Thyroid gland (tissue), 4 donors: Measurements from ENCODE around the gene PRSS27. TPM values are rescaled to one million over a fixed set of nuclear protein-coding genes. Genes with fewer than 3 reads are reported as not detected.
"Not testable (repeated sequence)": the region's sequence is repeated elsewhere in the genome, so short reads cannot be mapped to it uniquely, and the experiment has no call there.

Experiments
- DNase-seq, 2 donors: peaks; one replicate each; pipeline ENCODE4 v3.0.0-alpha.2; 2019
- H3K27ac ChIP-seq, 3 donors: fragments of 200-600 bp; sonication (generic); 1 replicate in 2 of 3; 2 replicates in 1 of 3; pipeline ENCODE4 v1.5.1; 2016 to 2019; ENCODE audit warnings: mild to moderate bottlenecking in 1 of 3, moderate library complexity in 1 of 3
- H3K27me3 ChIP-seq: fragments of 200-600 bp; sonication (generic); one replicate; pipeline ENCODE4 v1.5.1; 2019
- H3K36me3 ChIP-seq, 2 donors: fragments of 200-600 bp; sonication (generic); one replicate each; pipeline ENCODE4 v1.5.1; 2016 to 2019
- H3K4me1 ChIP-seq, 2 donors: fragments of 200-600 bp; sonication (generic); one replicate each; pipeline ENCODE4 v1.5.1; 2017 to 2019
- H3K4me3 ChIP-seq, 3 donors: fragments of 200-600 bp; sonication (generic); replicated peaks in 1 of 3; 1 replicate in 2 of 3; 2 replicates in 1 of 3; pipeline ENCODE4 v1.5.1; 2016; ENCODE audit warnings: mild to moderate bottlenecking in 1 of 3
- H3K9me3 ChIP-seq: fragments of 200-600 bp; sonication (generic); one replicate; pipeline ENCODE4 v1.5.1; 2017
- POLR2A ChIP-seq, 2 donors: fragments of 450-650 bp; IDR thresholded peaks; one replicate each; pipeline ENCODE4 v1.6.1; 2017; ENCODE audit warnings: antibody characterized with exemption in 2 of 2, mild to moderate bottlenecking in 2 of 2, moderate library complexity in 1 of 2
- WGBS, 2 donors: methylation state at CpG; one replicate each; pipeline ENCODE4 v1.1.5; 2017; 5-methylcytosine and 5-hydroxymethylcytosine counted together
- intact Hi-C: fragments of 100-400 bp; cut with DNase I; formaldehyde crosslinking; loops from one replicate; pipeline ENCODE4 v1.15.1; 2023
- total RNA-seq, 4 donors: library from RNA; depleted of rRNA; stranded (reverse); fragments of >200 nt; gene quantifications; one replicate each; pipeline ENCODE4 v1.2.3, GENCODE V29; 2016
- TF ChIP-seq, protein P1 (sequence below), 6 experiments: fragments of 200-600 bp in 3 of 6; fragments of 450-650 bp in 3 of 6; sonication (generic) in 3 of 6; IDR thresholded peaks; one replicate each; pipeline ENCODE4 v1.5.1; 2016 to 2019; ENCODE audit warnings: antibody characterized with exemption in 6 of 6, mild to moderate bottlenecking in 2 of 6, inconsistent platforms in 1 of 6, moderate library complexity in 1 of 6

The PRSS27 gene
- total RNA-seq, 4 donors from 2014 or later, result 1.1 to 1.5 (median 1.1) TPM; not detected in 1

DNA sequence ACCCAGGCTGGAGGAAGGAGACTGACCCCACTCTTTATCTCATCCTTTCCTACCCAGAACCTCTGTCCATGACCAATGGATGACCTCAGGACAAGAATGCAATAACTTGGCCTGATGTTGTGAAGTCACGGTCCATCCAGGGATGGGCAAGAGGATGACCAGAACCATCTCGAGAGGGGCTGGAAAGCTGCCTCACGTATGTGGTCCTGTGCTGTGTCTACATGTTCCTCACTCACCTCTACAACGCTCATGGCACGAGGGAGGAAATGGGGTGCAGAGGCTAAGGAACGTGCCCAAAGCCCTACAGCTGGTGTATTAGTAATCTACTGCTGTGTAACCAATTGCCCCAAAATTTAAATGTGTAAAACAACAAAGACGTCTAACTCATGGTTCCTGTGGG lies 45.0 kb downstream of the PRSS27 start:
- WGBS, 2 donors, result 82 to 85% methylated on average over 7 of the region's 7 CpGs
- Histone ChIP-seq H3K4me1 (peaks cover 4 to 13% of the 10 kb centered on the region in 2 donors), H3K9me3 (no peaks in the 10 kb centered on the region), H3K27ac (no peak overlapping the region), H3K27me3 (no peaks in the 10 kb centered on the region), H3K36me3 (no peaks in the 10 kb centered on the region), H3K4me3 (no peak overlapping the region)
- DNase-seq, result no peak
- intact Hi-C loops, result no loop called here
- TF ChIP-seq POLR2A (IDR thresholded peaks at IDR 0.05), result no peak
- TF ChIP-seq, protein P1, sequence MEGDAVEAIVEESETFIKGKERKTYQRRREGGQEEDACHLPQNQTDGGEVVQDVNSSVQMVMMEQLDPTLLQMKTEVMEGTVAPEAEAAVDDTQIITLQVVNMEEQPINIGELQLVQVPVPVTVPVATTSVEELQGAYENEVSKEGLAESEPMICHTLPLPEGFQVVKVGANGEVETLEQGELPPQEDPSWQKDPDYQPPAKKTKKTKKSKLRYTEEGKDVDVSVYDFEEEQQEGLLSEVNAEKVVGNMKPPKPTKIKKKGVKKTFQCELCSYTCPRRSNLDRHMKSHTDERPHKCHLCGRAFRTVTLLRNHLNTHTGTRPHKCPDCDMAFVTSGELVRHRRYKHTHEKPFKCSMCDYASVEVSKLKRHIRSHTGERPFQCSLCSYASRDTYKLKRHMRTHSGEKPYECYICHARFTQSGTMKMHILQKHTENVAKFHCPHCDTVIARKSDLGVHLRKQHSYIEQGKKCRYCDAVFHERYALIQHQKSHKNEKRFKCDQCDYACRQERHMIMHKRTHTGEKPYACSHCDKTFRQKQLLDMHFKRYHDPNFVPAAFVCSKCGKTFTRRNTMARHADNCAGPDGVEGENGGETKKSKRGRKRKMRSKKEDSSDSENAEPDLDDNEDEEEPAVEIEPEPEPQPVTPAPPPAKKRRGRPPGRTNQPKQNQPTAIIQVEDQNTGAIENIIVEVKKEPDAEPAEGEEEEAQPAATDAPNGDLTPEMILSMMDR (IDR thresholded peaks at IDR 0.05), result no peak

DNA sequence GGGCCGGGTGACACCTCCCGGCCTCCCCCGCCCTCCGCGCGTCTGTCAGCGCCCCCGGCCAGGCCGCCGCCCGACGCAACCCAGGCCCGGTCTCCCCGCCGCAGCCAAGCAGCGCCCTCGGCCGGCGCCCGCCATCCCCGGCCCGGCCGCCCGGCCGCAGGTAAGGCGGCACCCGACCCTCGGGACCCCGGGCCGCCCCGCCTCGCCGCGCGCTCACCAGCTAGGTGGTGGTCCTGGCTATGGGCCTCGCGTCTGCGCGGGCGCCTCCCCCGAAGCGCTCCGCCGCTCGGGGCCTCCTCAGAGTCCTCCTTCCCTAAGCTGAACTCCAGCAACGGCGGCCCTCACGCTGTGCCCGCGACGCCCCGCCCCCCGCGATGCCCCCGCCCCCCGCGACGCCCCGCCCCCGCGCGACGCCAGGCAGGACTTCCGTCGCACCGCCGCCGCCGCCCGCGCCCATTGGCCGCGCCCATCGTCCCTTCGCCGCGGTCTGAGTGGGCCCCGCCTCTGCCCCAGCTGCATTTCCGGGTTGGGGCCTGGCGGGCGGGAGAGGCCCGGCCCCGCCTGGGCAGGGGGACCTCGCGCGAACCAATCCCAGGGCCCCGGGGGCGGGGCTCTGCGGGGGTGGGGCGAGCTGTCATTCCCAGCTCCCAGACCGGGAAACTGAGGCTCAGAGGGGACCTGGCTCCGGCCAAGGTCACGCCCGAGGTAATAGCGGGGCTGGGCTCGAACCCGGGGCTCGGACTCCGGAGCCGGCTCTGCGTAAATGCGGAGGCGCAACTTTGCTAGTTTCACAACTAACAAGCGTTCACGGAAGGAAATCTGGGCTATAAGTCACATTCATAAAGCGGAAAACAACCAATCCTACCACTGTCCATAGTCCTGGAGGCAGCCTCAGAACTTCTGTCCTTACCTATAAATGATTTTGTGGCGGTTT lies 46.7 kb downstream of the PRSS27 start:
- Histone ChIP-seq H3K4me3 (peak overlapping the region; percentile 14 to 45 (median 37)), H3K4me1 (peaks cover 8 to 17% of the 10 kb centered on the region in 2 donors), H3K36me3 (peaks cover 6 to 9% of the 10 kb centered on the region in 2 donors), H3K9me3 (no peaks in the 10 kb centered on the region), H3K27me3 (no peaks in the 10 kb centered on the region), H3K27ac (peak overlapping the region in 2 of 3 donors; percentile 19 to 45)
- WGBS, 2 donors, result 1 to 2% methylated on average over 17 of the region's 107 CpGs
- peak; percentile 13 to 85 for TF ChIP-seq POLR2A (IDR thresholded peaks at IDR 0.05)
- TF ChIP-seq, protein P1 (IDR thresholded peaks at IDR 0.05), result no peak
- DNase-seq, result peak; percentile 96
- intact Hi-C loops, result no loop called here

DNA sequence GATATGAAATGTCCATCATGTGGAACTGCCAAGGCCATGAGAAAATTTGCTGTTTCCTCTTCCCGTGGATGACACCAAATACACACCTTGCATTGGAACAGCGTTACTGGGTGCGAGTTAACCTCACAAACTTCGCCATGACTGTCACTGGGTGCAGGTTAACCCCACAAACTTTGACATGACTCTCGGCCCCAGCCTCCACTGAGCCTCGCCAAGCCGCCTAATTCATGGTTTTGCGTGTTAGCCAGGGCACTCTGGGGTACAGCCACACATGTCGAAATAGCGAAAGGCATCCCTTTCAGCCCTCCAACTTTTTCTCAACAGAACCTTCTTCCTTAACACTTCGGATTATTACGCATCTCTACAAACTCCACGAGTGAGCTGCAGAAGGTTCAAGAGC lies 48.3 kb downstream of the PRSS27 start:
- intact Hi-C loops, result no loop called here
- no peaks in the 10 kb centered on the region for H3K9me3 ChIP-seq

DNA sequence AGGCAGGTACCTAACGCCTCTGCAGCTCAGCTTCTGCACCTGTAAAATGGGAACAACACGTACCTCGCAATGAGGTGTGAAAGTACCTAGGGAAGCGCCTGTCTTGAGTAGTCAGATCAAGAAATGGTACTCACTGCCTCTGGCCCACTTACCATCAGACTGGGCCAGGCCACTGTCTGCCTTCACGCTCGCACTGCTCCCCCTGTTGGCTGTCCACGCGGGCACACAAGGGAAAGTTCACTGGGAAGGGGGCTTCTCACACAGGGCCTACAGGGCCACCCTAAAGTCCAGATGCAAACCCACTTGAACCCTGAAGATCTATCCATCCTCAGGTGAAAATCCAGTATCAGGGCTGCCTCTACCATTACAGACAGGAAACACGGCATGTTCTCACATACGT lies 48.8 kb downstream of the PRSS27 start:
- peaks cover 8 to 17% of the 10 kb centered on the region in 2 donors for H3K4me1 ChIP-seq
- H3K27ac ChIP-seq, DNase-seq, H3K9me3 ChIP-seq, intact Hi-C loops, H3K27me3 ChIP-seq, H3K36me3 ChIP-seq, H3K4me3 ChIP-seq: not testable (repeated sequence)
- WGBS, 2 donors, result 74 to 80% methylated on average over 9 to 10 of the region's 10 CpGs

More for the DNA sequence above, 48.3 kb downstream of the PRSS27 start:
- 87 to 90% methylated on average over 13 of the region's 13 CpGs for WGBS, 2 donors
- Histone ChIP-seq H3K27me3 (no peaks in the 10 kb centered on the region), H3K27ac (no peak overlapping the region), H3K4me1 (peaks cover 8 to 17% of the 10 kb centered on the region in 2 donors), H3K36me3 (peaks cover 8 to 9% of the 10 kb centered on the region in 2 donors), H3K4me3 (no peak overlapping the region)
- DNase-seq, result no peak
- TF ChIP-seq, protein P1 (IDR thresholded peaks at IDR 0.05), result no peak
- no peak for TF ChIP-seq POLR2A (IDR thresholded peaks at IDR 0.05)

DNA sequence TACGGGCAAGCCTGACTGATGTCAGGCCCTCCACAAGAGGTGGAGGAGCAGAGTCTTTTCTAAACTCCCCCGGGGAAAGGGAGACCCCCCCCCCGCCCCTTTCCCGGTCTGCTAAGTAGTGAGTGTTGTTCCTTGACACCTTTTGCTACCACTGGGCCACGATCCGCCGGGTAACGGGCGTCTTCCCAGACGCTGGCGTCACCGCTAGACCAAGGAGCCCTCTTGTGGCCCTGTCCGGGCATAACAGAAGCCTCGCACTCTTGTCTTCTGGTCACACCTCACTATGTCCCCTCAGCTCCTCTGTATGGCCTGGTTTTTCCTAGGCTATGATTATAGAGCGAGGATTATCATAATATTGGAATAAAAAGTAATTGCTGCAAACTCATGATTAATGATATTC lies 50.0 kb downstream of the PRSS27 start:
- H3K27ac ChIP-seq, intact Hi-C loops: not testable (repeated sequence)

DNA sequence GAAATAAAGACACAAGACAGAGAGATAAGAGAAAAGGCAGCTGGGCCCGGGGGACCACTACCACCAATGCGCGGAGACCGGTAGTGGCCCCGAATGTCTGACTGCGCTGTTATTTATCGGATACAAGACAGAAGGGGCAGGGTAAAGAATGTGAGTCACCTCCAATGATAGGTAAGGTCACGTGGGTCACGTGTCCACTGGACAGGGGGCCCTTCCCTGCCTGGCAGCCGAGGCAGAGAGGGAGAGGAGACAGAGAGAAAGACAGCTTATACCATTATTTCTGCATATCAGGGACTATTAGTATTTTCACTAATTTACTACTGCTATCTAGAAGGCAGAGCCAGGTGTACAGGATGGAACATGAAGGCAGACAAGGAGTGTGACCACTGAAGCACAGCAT lies 50.4 kb downstream of the PRSS27 start:
- H3K4me3 ChIP-seq, H3K27ac ChIP-seq, intact Hi-C loops, H3K36me3 ChIP-seq, H3K9me3 ChIP-seq, DNase-seq, H3K27me3 ChIP-seq: not testable (repeated sequence)
- WGBS, 2 donors, result 80 to 83% methylated on average over 10 of the region's 10 CpGs
- H3K4me1 ChIP-seq, result peaks cover 8 to 17% of the 10 kb centered on the region in 2 donors

More for the DNA sequence above, 50.0 kb downstream of the PRSS27 start:
- not testable (repeated sequence) for H3K4me3 ChIP-seq, H3K27me3 ChIP-seq, H3K9me3 ChIP-seq, H3K36me3 ChIP-seq
- peaks cover 8 to 17% of the 10 kb centered on the region in 2 donors for H3K4me1 ChIP-seq
- TF ChIP-seq, protein P1 (IDR thresholded peaks at IDR 0.05), result peak in 5 of 6 experiments; percentile 17 to 75 (median 48)
- DNase-seq, result peak; percentile 74 to 75
- WGBS, 2 donors, result 11 to 12% methylated on average over 13 to 15 of the region's 15 CpGs

DNA sequence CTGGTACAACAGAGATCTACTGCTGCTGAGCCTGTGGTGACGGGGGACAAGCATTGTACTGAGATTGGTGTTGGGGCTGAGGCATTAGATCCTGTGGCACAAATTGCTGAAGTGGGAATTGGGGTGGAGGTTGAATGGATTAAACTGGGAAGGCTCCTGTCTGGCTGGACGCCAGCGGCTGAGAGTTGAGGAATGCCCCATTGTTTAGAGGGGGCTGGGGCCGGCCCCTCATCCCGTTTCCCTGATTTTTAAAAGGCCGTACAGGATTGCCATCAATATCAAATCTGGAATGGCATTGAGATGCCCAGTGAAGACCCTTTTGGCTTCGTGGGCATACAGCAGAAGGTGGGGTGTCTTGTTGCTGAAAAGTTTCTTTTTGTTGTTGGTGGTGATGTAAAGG lies 53.4 kb downstream of the PRSS27 start:
- H3K27me3 ChIP-seq, intact Hi-C loops, H3K36me3 ChIP-seq, H3K4me1 ChIP-seq, H3K9me3 ChIP-seq, H3K27ac ChIP-seq, H3K4me3 ChIP-seq, DNase-seq: not testable (repeated sequence)
- WGBS, 2 donors, result 81% methylated on average over 7 of the region's 7 CpGs
